GM18508 (cell line): Measurements from ENCODE around the gene RPS19.

ENCODE experiments used
- ATAC-seq: cut with Tn5 transposase; IDR thresholded peaks from one replicate; pipeline ENCODE4 v1.9.1; 2021; ENCODE audit warnings: moderate number of reproducible peaks; ENCODE audit not compliant: insufficient read depth, unreplicated experiment

RPS19 gene

DNA sequence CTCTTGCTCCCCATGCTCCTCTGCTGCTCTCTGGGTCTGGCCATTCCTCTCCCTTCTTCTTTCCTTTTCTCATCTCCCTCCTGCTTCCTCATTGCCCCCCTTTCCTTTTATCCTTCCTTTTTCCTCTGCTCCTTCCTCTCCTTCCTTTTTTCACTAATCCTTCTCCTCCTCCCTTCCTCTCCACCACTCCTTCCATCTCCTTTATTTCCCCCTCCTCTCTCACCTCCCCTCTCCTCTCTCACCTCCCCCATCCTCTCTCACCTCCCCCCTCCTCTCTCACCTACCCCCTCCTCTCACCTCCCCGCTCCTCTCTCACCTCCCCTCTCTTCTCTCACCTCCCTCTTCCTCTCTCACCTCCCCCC, 36.5 kb downstream of the RPS19 start:
- no peak for ATAC-seq

DNA sequence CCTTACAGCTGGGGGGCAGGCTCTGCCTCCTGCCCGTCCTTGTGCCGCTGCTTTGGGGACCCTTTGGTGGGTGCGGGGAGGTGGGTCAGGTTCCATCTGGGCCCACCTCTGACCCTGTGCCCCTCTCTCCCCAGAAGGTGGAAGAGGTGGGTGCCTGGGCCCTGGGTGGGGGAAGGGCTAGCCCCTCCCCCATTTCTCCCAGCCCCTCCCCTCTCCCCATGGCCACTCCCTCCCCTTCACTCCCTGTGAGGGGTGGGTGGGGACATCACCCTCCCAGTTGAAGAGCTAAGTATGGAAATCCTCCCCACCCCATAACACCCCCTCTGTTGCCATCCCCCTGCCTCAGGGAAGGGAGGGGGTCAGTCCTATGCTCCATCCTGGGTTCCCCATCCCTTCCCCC, 37.1 kb downstream of the RPS19 start:
- ATAC-seq = no peak

DNA sequence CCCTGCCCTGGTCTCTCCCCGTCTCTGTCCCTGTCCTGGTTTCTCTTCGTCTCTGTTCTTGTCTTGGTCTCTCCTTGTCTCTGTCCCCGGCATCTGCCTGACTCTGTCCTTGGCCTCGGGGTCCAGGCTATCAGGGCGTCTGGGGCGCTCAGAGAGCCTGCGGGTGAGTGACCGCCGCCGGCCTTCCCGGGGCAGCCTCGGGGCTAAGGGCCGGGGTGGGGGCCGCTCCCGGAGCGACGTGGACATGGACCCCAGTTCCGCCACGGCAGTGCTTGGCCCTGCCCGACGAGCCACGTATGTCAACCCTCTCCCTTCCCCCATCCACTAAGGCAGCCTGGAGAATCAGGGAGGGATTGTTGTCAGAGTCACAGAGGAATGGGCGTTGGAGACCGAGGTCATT, 37.8 kb downstream of the RPS19 start:
- ATAC-seq = no peak

DNA sequence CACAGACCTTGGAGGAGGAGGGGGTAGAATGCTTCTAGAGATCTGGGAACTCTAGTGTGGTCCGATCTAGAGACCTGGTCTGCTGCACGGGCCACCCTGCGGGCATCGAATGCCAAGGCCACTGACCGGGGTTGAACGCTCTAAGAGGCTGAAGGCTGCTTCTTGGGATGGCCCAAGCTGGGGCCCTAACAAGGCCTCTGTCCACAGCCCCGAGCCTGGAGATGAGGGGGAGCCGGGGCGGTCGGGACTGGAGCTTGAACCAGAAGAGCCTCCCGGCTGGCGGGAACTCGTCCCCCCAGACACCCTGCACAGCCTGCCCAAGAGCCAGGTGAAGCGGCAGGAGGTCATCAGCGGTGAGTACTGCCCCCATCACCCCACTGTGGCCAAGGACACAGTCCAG, 38.2 kb downstream of the RPS19 start:
- ATAC-seq = no peak

DNA sequence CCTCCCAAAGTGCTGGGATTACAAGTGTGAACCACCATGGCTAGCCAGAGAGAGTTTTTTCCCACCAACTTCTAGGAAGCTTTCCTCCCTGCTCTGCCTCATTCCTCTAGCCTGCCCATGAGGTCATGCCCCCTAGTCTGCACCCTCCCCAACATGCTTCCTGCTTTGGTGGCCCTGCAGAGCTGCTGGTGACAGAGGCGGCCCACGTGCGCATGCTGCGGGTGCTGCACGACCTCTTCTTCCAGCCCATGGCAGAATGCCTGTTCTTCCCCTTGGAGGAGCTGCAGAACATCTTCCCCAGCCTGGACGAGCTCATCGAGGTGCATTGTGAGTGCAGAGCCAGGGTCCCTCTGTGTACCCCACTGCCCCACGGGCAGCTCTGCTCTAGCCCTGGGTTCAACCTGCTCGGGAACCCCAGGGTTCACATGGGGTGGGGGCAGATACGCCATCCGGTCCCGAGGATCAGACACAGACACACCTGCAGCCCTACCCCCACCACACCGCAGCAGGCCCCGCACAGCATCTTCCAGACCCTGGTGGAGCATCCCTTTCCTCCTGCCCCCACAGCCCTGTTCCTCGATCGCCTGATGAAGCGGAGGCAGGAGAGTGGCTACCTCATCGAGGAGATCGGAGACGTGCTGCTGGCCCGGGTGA, 41.8 kb downstream of the RPS19 start:
- no peak for ATAC-seq

DNA sequence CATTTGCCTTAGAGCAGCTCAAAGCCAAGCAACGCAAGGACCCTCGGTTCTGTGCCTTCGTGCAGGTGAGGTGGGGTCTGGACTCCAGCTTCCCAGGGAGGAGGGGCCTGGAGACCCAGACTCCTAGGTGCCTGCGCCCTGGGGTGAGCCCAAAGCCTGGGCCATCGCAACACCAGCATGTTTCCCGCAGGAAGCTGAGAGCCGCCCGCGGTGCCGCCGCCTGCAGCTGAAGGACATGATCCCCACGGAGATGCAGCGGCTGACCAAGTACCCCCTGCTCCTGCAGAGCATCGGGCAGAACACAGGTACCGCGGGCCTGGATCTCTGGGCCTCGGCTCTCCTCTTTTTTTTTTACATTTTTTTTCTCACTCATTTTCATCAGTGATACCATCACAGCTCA, 42.5 kb downstream of the RPS19 start:
- no peak for ATAC-seq

DNA sequence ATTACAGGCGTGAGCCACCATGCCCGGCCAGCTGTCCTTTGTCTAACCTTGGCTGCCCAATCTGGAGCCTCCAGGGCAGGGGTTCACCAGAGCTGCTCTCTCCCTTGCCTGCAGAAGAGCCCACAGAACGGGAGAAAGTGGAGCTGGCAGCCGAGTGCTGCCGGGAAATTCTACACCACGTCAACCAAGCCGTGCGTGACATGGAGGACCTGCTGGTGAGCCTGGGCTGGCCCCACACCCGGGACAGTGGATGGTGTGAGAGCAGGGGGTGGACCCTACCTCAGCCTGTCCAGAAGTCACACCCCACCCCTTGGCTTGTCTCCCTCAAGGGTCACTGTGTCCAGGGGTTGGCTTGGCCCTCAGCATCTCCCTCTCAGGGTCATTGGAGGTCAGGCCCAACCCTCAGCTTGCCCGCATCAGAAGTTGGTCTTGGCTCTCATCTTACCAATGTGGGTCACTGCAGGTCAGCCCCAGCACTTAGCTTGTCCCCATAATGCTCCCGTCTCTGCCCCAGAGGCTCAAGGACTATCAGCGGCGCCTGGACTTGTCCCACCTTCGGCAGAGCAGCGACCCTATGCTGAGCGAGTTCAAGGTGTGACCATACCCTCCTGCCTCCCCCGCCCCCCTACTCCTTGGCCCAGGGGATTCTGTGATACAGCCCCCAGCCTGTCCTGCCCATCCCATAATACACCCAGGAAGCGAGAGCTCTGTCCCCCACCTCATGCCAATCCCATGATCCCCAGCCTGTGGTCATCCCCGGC, 43.3 kb downstream of the RPS19 start:
- no peak for ATAC-seq

DNA sequence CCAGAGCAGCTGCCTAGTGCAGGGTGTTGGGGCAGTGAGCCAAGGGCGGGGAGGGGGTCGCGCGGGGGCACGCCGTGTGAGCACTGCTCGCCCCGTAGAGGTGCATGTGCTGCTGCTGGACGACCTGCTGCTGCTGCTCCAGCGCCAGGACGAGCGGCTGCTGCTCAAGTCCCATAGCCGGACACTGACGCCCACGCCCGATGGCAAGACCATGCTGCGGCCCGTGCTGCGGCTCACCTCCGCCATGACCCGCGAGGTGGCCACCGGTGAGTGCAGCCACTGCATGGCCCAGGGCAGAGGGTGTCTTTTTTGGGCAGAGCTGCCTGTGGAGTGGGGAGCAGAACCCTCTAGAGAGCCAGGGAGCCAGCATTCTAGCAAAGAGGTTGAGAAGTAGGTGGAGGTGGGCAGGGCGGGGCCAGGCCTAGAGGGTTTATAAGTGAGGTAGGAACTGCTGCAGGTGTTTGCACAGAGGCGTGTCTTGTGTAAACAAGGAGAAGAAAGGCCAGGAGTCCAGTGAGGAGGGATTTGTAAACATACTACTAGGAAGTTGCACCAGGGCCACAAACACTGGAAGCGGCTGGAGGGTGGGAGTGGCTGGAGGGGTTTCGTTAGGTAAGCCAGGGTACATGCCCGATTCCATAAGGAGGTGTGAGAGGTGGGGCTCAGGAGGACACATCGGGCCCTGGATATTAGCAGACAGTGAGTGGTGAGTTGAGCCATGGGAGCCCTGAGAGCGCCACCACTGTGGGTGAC, 44.2 kb downstream of the RPS19 start:
- no peak for ATAC-seq

DNA sequence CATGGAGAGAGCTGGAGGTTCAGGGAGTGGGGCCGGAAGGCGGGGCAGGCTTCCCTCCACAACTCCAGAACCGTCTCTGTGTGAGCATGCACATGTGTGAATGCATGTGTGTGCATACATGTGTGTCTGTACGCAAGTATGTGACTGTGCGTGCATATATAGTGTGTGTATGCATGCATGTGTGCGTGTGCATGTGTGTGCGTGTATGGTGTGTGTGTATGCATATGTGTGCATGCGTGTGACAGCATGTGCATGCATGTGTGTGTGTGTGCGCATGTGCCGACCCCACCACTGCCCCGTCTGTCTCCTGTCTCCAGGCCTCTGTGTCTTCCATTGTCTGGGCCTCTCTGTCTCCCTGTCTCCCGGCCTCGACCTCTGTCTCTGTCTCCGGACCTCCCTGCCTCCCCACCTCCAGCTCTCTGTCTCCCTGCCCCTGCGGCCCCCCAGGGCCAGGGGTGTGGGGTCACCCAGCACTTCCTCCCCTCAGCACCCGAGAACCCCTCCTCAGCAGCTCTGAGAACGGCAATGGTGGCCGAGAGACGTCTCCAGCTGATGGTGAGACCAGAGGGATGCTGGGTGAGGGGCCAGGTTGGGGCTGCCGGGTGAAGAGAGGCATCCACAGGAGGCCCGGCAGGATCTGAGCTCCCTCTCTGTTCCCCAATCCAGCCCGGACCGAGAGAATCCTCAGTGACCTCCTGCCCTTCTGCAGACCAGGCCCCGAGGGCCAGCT, 45.4 kb downstream of the RPS19 start:
- no peak for ATAC-seq

DNA sequence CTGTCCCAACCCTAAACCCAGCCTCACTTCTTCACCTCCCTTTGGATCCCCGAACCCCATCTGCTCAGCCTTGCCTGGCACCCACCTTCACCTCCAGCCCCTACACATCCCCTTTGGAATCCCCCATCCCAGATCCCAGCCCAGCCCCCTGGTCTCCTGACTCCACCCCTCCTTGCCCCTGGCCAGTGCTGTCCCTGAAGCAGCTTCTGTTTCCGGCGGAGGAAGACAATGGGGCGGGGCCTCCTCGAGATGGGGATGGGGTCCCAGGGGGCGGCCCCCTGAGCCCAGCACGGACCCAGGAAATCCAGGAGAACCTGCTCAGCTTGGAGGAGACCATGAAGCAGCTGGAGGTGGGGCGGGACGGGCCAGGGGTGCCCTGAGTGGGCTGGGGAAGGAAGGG, 46.2 kb downstream of the RPS19 start:
- no peak for ATAC-seq

DNA sequence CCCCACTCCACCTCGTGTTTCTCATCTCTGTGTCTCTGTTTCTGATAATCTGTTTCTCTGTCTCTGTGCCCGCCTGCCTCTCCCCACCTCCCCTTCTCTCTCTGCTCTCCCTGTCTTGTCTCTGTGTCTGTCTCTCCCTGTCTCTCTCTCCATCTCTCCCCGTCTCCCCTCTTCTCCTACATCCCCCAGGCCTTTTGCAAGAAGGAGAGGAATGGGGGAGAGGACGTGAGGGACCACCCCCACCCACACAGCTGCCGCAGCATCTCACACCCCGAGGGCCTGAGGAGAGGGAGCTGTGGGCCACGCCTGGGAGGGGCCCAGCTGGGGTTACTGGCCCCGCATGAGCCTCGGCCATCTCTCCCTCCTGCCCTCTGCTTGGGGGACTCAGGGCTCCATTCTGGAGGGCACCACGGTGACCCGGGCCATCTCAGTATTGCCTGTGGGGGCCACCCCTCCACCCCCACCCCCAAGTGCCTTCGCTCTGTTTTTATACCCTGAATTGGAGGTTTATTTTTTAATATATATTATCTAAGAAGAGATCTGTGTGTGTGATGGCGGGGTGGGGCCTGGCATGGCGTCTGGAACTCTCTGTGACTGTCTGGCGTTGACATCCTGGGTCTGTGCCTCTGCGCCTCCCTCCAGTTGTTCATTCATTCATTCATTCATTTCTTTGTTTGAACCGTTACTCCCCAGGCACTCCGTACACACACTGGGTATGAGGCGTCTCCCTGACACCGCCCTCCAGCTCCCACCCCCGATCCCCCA, 47.0 kb downstream of the RPS19 start:
- no peak for ATAC-seq

DNA sequence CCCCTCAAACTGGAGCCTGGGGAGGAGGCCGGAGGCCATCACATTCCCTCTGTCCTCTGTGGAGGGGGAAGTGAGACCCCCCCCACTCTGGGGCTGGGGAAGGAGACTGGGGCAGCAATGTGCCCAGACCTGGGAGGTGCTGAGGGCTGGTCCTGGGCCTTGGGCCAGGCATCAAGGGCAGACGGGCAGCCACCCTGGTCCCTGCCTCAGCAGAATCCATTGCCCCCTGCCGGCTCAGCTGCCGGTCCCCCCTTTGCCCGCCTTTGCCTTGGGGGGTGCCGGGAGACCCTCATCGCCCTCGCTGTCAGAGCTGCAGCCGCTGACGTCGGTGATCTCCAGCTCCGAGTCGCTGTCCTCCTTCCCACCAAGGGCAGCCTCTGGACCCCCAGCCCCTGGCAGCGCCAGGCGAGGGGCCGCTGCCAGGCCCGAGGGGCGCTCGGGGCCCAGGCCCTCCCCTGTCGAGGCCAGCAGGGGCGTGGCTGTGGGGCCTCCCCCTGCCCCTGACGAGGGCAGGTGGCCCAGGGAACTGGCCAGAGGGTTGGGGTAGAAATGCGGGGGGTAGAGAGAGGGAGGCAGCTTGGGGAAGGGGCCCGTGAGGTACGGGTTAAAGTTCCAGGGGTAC, 48.0 kb downstream of the RPS19 start:
- no peak for ATAC-seq

DNA sequence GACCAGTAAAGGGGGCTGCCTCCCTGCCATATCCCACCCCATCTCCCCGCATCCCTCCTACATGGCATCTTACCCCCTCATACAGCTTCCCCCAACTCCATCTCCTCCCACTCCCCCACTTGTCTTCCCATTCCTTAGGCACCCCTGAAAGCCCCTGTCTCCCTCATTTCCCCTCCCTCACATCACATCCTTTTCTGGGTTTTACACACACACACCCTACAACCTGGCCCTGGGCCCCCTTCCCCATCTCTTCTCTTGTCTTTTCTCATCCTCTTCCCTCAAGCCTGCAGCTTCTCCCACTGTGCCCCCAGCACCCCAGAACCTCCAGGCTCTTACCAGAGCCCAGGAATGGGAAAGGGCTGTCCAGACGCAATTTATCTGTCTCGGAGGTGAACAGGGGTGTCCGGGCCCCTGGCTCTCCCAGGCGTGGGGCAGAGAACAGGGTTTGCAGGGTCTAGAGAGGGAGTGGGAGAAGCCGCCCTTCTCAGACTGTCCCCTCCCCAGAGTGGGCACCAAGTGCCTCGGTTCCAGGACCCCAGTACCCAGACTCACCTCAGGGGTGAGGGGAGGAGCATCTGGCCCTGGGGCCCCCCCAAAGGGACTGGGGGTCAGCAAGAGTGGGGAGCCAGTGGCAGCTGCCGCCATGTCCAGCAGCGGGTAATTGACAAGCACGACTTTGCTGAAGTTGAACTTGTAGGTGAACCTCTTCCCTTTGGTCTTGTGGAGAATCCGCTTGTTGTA, 48.8 kb downstream of the RPS19 start:
- ATAC-seq = no peak

DNA sequence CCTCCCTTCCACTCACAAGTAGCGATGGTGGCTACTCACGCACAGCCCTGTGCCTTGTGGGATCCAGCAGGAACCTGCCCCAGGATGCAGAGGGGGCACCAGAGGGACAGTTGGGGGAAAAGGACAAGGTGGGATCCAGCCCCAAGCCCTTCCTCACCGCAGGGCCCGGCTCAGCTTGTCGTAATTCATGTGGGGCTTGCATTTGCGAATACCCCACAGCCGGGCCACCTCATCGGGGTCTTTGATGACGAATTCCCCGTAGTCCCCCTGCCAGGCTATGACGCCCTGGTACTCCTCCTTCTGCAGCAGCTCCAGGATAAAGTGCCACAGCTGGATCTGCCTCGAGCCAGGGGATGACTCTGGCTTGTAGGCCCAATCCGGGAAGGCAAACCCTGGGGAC, 49.7 kb downstream of the RPS19 start:
- ATAC-seq = no peak

DNA sequence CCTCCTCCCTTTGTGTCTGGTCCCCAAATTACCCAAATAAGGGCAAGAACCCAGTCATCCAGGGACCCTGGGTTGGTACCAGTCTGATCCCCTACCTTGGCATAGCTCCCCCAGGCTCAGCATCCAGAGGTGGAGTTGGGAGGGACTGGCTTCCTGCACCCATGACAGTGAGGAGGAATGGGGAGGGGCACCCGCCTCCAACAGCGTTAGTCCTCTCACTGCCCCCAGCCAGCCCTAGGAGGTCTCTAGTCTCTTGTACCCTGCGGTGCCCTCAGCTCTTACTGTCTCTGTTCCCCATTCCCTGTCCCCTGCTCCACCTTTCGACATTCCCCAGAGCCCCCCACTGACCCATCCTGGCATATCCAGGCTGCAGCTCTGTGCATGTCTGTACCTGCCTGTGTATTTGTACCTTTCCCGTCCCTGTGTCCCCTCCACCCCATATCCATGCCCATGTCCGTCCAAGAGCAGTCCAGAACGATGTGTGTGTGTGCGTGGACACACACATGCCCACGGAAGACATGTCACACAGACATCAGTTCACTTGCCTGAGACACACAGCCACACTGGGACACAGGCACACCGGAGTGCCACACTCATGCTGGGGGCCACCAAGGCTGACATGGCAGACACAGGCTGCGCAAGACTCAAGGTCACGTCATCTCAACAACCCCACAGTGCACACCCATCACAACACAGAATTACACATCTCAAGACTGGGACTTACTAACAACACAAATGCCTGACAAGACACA, 50.4 kb downstream of the RPS19 start:
- ATAC-seq = no peak

DNA sequence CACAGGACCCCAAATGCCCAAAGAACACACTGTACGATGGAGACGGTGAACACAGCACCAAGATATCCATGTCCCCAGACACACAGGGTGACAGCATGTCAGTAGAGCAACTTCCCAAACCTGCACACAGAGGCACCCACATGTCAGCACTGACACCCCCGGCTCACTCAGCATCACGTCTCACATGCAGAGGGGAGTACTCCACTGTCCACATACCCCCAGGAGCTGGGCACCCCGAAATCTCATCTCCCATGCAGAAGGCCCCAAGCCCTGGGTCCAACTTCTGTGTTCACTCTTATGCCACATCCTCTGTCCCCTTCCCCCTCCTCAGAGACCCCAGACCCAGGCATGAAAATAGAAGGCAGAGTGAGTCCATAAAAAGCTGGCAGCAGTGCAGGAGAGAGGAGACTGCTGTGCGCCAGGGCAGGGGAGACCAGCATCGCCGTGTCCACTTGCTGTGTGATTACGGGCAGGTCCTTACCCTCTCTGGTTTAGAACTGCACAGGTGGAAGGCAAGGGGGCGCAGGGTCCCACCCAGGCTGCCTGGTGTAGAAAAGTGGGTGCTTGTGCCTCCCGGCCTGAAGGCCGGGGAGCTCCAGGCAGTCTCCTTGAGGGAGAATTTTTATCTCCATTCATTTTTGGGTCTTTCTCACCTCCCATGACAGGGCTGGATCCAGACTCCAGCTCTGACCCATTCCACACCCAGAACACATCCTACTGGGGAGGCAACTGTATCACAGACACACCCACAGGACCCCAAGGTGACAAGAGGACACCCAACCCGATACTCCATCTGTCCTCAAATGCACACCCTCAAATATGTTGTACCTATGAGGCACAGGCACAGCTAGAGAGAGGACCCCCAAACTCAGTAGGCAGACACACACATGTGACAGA, 51.2 kb downstream of the RPS19 start:
- no peak for ATAC-seq
